ENCODE measurements around the gene ZEB2.

ZEB2 gene

GRCh38 chr2:144495227-144496091 is 24.5 kb downstream of the ZEB2 start:
- no peak overlapping the region for H3K4me3 ChIP-seq (ENCODE audit: low read depth, low read length)
- no peak for TF ChIP-seq CTCF (IDR thresholded peaks at IDR 0.05; ENCODE audit: low read depth, low read length)
- no peak for DNase-seq (ENCODE audit: low read depth, low spot score)
- in situ Hi-C loops (cut with HindIII; ENCODE audit: low sequenced_read_pairs) = no loop called here

GRCh38 chr2:144493027-144493809 is 26.7 kb downstream of the ZEB2 start:
- TF ChIP-seq CTCF (IDR thresholded peaks at IDR 0.05; ENCODE audit: low read depth, low read length) = no peak
- in situ Hi-C loops (cut with HindIII; ENCODE audit: low sequenced_read_pairs) = no loop called here
- DNase-seq (ENCODE audit: low read depth, low spot score) = no peak
- no peak overlapping the region for H3K4me3 ChIP-seq (ENCODE audit: low read depth, low read length)

- H3K4me3 ChIP-seq (ENCODE audit: low read depth, low read length) = no peak overlapping the region
- no peak for DNase-seq (ENCODE audit: low read depth, low spot score)
- in situ Hi-C loops (cut with HindIII; ENCODE audit: low sequenced_read_pairs) = no loop called here
- no peak for TF ChIP-seq CTCF (IDR thresholded peaks at IDR 0.05; ENCODE audit: low read depth, low read length)
Measured at GRCh38 chr2:144490857-144491256, 29.1 kb downstream of the ZEB2 start.

- in situ Hi-C loops (cut with HindIII; ENCODE audit: low sequenced_read_pairs) = no loop called here
- DNase-seq (ENCODE audit: low read depth, low spot score) = no peak
- no peak for TF ChIP-seq CTCF (IDR thresholded peaks at IDR 0.05; ENCODE audit: low read depth, low read length)
- no peak overlapping the region for H3K4me3 ChIP-seq (ENCODE audit: low read depth, low read length)
Measured at GRCh38 chr2:144490017-144490416, 29.9 kb downstream of the ZEB2 start.

GRCh38 chr2:144489315-144489916 is 30.5 kb downstream of the ZEB2 start:
- DNase-seq (ENCODE audit: low read depth, low spot score) = no peak
- no peak for TF ChIP-seq CTCF (IDR thresholded peaks at IDR 0.05; ENCODE audit: low read depth, low read length)
- in situ Hi-C loops (cut with HindIII; ENCODE audit: low sequenced_read_pairs) = no loop called here
- H3K4me3 ChIP-seq (ENCODE audit: low read depth, low read length) = no peak overlapping the region

GRCh38 chr2:144484201-144484948 is 35.5 kb downstream of the ZEB2 start:
- in situ Hi-C loops (cut with HindIII; ENCODE audit: low sequenced_read_pairs) = no loop called here
- no peak for TF ChIP-seq CTCF (IDR thresholded peaks at IDR 0.05; ENCODE audit: low read depth, low read length)
- no peak overlapping the region for H3K4me3 ChIP-seq (ENCODE audit: low read depth, low read length)
- DNase-seq (ENCODE audit: low read depth, low spot score) = no peak

Data from astrocyte of the spinal cord (primary cell).